RWPE2 (cell line): ENCODE data around the gene MYEF2.

Source experiments
- ATAC-seq: fragments of 200-7000 bp; cut with Tn5 transposase; 3 replicates; pipeline ENCODE4 v1.9.1; 2021; ENCODE audit warnings: low read depth
- DNase-seq: peaks from one replicate; pipeline ENCODE4 v3.0.0-alpha.2; 2020; ENCODE audit warnings: low spot score
- H3K27ac ChIP-seq: fragments of 450-650 bp; 2 replicates; pipeline ENCODE4 v1.5.1; 2017; ENCODE audit warnings: mild to moderate bottlenecking; ENCODE audit not compliant: poor library complexity, severe bottlenecking
- H3K27me3 ChIP-seq: fragments of 250-450 bp; sonication (Bioruptor Pico); 2 replicates; pipeline ENCODE4 v1.5.1; 2021; ENCODE audit warnings: mild to moderate bottlenecking, moderate library complexity; ENCODE audit not compliant: insufficient read depth, poor library complexity, severe bottlenecking
- H3K36me3 ChIP-seq: fragments of 250-450 bp; sonication (Bioruptor Pico); 2 replicates; pipeline ENCODE4 v1.5.1; 2020; ENCODE audit warnings: low read depth, mild to moderate bottlenecking, moderate library complexity
- H3K4me1 ChIP-seq: fragments of 250-450 bp; sonication (Bioruptor Pico); 2 replicates; pipeline ENCODE4 v1.5.1; 2021; ENCODE audit warnings: mild to moderate bottlenecking, moderate library complexity; ENCODE audit not compliant: insufficient read depth, poor library complexity, severe bottlenecking
- H3K4me3 ChIP-seq: fragments of 250-450 bp; sonication (Bioruptor Pico); 2 replicates; pipeline ENCODE4 v1.5.1; 2021; ENCODE audit warnings: mild to moderate bottlenecking, moderate library complexity; ENCODE audit not compliant: severe bottlenecking
- H3K9me3 ChIP-seq: fragments of 250-450 bp; sonication (Bioruptor Pico); 2 replicates; pipeline ENCODE4 v1.5.1; 2021; ENCODE audit warnings: mild to moderate bottlenecking, moderate library complexity; ENCODE audit not compliant: severe bottlenecking
- CTCF ChIP-seq: fragments of 450-650 bp; IDR thresholded peaks from one replicate; pipeline ENCODE4 v1.5.1; 2017; ENCODE audit warnings: mild to moderate bottlenecking, moderate library complexity; ENCODE audit not compliant: poor library complexity, severe bottlenecking

The MYEF2 gene

DNA sequence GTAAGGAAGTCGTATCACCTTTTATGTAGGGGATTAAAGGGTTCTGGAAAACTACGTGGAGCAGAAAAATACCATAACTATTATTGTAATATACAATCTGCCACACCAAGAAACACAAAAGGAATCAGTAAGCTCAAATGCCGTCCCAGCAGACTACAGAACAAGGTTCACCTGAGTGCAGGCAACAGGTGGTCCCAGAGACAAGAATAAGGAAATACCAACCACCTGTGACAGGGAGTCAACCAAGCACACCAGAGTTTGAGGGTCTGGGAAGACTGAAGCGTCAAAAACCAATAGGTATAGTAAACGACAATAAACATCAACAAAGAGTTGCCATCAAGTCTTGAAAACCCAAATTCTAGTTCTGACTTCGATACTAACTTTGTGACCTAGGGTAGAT, 45.2 kb downstream of the MYEF2 start:
- DNase-seq (no peak), ATAC-seq (no peak)
- Histone ChIP-seq H3K36me3 (no peaks in the 10 kb centered on the region), H3K4me3 (no peak overlapping the region), H3K9me3 (no peaks in the 10 kb centered on the region), H3K4me1 (no peaks in the 10 kb centered on the region), H3K27ac (no peak overlapping the region), H3K27me3 (no peaks in the 10 kb centered on the region)
- TF ChIP-seq CTCF = no peak

- no peak for DNase-seq
- no peaks in the 10 kb centered on the region for H3K9me3 ChIP-seq
- no peak for ATAC-seq
- no peak overlapping the region for H3K4me3 ChIP-seq
- no peaks in the 10 kb centered on the region for H3K27me3 ChIP-seq
- H3K4me1 ChIP-seq = no peaks in the 10 kb centered on the region
- TF ChIP-seq CTCF = no peak
- no peak overlapping the region for H3K27ac ChIP-seq
- no peaks in the 10 kb centered on the region for H3K36me3 ChIP-seq
Measured at GRCh38 chr15:48131324-48131723, 46.8 kb downstream of the MYEF2 start.

DNA sequence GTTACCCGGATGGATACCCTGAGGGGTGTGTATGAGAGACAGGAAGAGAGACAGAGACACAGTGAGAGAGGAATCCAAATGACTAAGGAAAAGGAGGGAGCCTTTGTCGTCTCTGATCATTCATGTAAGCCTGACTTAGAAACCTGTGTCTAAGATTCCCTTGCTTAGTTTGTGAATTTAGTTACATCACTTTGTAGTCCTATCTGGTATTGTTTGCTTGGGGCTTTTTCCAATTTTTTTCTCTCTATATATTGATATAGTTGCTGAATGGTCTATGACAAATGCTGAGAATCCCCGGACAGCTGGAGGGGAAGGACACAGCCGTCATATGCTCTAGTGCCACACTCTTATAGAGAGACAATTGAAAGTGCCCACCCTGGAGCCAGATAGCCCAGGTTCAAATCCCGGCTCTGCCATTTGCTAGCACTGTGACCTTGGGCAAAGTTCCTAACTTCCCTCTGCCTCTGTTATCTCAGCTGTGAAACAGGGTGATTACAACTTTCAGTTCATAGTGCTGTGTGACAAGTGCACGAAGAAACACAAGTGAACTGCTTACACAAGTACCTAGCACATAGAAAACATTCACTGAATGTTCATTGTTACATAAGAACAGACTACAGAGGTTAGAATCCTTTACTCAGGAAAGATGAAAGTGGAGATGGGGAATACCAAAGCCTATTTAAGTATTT, 51.3 kb downstream of the MYEF2 start:
- Histone ChIP-seq H3K4me3 (no peak overlapping the region), H3K4me1 (no peaks in the 10 kb centered on the region), H3K36me3 (no peaks in the 10 kb centered on the region), H3K27ac (no peak overlapping the region), H3K27me3 (no peaks in the 10 kb centered on the region), H3K9me3 (no peaks in the 10 kb centered on the region)
- ATAC-seq (no peak), DNase-seq (no peak)
- TF ChIP-seq CTCF = no peak

- no peak for DNase-seq
- H3K9me3 ChIP-seq = no peaks in the 10 kb centered on the region
- no peak overlapping the region for H3K4me3 ChIP-seq
- ATAC-seq = no peak
- H3K27me3 ChIP-seq = no peaks in the 10 kb centered on the region
- no peak for TF ChIP-seq CTCF
- no peaks in the 10 kb centered on the region for H3K36me3 ChIP-seq
- no peaks in the 10 kb centered on the region for H3K4me1 ChIP-seq
- H3K27ac ChIP-seq = no peak overlapping the region
Measured at GRCh38 chr15:48121849-48122248, 56.2 kb downstream of the MYEF2 start.

DNA sequence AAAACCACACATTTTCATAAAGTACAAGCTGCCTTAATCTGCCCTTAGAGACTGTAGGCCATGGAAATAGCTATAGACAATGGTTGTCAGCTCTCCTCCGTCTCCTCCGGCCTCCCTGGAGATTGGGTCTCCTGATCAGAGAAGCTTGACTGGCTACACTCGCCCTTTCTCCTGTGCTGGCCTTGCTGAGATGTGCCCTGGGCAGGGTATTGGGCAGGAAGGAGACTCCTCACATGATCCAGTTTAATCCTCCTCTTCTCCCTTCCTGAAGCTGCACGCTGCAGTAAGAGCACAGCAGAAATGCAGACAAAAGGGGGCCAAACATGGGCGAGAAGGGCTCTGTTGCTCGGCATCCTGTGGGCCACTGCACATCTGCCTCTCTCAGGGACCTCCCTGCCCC, 57.4 kb downstream of the MYEF2 start, which contains the start of gene SLC24A5:
SLC24A5 (plus strand) TSS at position 246 of the 400 bp plus-strand sequence; CDS start at position 301, 55 bp downstream.
- no peak for DNase-seq
- no peaks in the 10 kb centered on the region for H3K36me3 ChIP-seq
- H3K27ac ChIP-seq = no peak within 1 kb of the TSS
- peak; percentile 17; the same call in 1 of the 3 replicates for ATAC-seq
- no peak for TF ChIP-seq CTCF
- no peak within 1 kb of the TSS for H3K4me3 ChIP-seq
- H3K27me3 ChIP-seq = no peaks in the 10 kb centered on the region
- no peaks in the 10 kb centered on the region for H3K9me3 ChIP-seq
- H3K4me1 ChIP-seq = no peaks in the 10 kb centered on the region
